Pericardium fibroblast (primary cell): ENCODE results near the gene LRFN2. TPM values are rescaled to one million over a fixed set of nuclear protein-coding genes. Genes with fewer than 3 reads are reported as not detected.

Source experiments
- total RNA-seq: library from RNA; depleted of rRNA; stranded (reverse); fragments of >200 nt; gene quantifications from 2 replicates; pipeline ENCODE4 v1.2.3, GENCODE V29; 2015

LRFN2 gene
- not detected in 2 replicates for total RNA-seq

GRCh38 chr6:40587240-40588069 lies at the start of gene LRFN2:
TSS of gene LRFN2 (minus strand) at chr6:40587364.

